HG03571 (cell line): ENCODE results near the gene DOCK1.

Source experiments
- ATAC-seq: cut with Tn5 transposase; IDR thresholded peaks from one replicate; pipeline ENCODE4 v1.9.1; 2021; ENCODE audit not compliant: unreplicated experiment

Gene DOCK1

DNA sequence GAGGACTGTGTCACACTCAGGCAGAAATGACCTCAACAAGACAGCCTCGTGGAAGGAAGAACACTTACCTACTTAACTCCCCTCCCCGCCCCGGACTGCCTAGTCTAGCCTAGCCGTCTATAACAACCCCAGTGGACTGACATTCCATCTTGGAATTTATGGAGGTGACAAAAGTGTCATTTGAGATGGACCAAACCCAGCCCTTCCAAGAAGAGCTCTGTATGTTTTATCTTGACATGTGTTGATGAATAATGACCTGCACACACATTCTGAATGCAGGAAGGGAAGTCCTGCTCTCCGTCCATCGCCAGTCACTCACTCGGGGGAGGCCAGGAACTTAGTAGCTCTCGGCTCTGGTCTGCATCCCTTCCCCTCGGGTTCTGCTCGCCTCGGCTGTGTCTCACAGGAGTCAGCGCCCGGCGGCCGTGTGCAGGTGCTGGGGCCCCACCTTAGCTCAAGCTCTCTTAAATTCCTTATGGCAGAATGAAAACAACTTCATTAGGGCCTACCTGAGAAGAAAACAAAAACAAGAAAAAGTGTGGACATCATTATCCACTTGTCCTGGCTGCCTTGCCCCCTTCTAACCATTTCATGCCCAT is 503.0 kb downstream of the DOCK1 start:
- no peak for ATAC-seq

DNA sequence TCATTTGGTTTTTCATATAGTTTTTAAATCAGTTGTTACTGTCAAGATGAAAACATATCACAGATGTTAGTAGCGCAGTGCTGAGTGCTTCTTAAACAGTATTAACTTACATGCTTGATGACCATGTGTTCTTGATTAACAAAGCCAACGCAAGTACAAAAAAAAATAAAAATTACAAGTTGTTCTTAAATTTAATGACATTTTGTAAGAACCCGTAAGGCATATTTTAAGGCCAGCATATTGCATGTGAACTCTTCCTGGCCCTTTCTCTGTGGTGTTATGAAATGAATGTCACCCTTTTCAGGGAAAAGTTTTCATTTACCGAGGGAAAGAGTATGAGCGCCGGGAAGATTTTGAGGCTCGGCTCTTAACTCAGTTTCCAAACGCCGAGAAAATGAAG is 503.5 kb downstream of the DOCK1 start:
- ATAC-seq: no peak

- ATAC-seq: no peak
Measured at GRCh38 chr10:127410030-127410429, 504.8 kb downstream of the DOCK1 start.

DNA sequence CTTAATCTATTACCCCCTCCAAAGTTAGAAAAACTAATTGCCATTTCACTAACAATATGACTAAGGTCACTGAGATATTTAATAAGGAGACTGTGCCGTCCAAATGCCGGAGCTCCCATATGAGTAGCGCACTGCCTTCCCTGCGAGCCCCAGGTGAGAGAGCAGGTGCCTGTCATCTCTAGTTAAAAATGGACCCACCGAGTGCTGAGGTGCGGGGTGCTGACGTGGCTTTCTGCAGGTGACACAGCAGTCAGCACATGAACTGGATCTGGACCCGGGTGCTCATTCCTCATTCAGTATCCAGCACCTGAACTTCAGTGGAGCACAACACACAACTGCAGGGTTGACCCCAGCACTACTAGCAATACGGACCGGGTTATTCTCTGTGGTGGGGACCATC is 505.8 kb downstream of the DOCK1 start:
- no peak for ATAC-seq

GRCh38 chr10:127413326-127413725 is 508.1 kb downstream of the DOCK1 start:
- ATAC-seq: no peak

DNA sequence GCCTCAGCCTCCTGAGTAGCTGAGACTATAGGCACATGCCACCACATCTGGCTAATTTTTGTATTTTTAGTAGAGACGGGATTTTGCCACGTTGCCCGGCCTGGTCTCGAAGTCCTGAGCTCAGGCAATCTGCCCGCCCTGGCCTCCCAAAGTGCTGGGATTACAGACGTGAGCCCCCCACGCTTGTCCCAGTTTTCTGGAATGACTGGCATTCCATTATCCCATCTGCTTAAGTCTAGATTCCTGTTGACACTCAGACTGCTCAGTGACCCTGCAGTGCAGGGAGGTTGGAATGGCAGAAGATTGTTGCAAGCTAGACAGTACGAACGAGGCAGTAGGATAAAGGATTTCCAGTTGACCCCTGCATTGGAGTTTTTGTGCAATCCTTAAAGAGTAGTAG is 508.8 kb downstream of the DOCK1 start:
- no peak for ATAC-seq

DNA sequence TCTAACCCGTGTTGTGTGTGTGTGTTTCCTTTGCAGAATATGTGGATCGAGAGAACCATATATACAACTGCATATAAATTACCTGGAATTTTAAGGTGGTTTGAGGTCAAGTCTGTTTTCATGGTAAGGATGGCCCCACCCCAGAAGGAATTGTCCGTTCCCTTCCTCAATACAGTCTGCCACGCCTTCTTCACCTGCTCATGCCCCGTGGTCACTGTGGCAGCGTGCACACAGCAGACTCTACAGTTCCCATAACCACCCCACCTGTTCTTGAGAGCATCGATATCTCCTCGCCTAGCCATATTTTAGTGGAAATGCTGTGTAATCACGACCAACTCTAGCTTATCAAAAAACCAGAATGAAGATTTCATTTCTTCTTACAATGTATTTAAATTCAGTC is 509.9 kb downstream of the DOCK1 start:
- ATAC-seq: no peak

DNA sequence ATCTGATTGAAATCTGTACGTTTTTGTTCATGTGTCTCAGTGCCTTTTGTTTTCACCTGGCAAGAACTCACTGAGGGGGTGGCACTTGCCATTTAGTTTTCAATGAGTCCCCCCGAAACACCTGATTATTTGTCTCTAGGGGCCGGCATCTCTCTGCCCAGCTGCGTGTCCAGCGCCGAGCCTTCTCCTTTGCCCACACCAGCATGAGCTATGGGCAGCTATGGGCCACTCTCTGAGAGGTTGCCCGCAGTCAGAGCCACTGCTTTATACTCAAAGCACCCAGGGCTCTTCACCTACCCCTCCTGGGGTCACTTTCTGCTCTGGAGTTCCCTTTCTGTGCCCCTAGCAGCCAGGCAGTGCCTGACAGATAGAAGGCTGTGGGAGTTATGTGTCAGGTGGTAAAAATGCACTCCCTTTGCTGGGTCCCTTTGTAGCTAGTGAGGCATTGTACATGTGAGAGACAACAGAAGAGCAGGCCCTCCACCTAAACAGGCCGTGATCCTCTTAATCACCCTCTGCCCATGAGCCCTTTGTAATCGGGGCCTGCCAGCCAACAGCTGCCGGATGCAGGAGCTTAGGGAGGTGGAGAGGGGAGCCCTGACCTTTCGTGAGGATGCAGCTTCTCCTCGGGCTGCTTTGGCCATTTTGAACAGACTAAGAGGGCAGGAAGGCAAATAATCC is 510.8 kb downstream of the DOCK1 start:
- no peak for ATAC-seq

- no peak for ATAC-seq
Measured at GRCh38 chr10:127417031-127417430, 511.8 kb downstream of the DOCK1 start.

DNA sequence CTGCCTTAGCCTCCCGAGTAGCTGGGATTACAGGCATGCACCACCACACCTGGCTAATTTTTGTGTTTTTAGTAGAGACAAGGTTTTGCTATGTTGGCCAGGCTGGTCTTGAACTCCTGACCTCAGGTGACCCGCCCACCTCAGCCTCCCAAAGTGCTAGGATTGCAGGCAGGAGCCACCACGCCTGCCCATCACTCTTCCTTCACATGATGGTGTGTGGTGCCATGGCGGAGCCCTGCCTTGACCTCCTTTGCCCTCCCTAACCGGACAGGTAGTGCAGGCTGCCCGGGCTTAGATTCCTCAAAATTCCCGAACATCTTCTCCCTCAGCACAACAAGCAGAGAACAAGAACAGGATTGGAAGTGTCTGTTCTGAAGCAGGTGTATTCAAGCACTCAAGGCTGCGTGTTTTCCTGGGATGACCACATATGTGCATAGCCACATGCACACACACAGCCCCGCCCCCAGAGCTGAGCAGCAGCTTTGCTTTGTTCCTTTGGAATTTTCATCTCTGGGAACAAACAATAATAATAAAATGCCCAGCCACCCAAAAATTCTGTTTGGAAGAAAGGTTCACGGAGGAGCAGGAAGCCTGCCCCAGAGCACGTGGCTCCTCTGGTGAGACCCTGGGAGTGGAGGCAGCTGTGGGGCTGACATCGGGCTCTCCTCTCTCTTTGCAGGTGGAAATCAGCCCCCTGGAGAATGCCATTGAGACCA is 512.6 kb downstream of the DOCK1 start:
- no peak for ATAC-seq

GRCh38 chr10:127418536-127419168 is 513.4 kb downstream of the DOCK1 start:
- no peak for ATAC-seq

- no peak for ATAC-seq
Measured at GRCh38 chr10:127420138-127420684, 515.0 kb downstream of the DOCK1 start.

DNA sequence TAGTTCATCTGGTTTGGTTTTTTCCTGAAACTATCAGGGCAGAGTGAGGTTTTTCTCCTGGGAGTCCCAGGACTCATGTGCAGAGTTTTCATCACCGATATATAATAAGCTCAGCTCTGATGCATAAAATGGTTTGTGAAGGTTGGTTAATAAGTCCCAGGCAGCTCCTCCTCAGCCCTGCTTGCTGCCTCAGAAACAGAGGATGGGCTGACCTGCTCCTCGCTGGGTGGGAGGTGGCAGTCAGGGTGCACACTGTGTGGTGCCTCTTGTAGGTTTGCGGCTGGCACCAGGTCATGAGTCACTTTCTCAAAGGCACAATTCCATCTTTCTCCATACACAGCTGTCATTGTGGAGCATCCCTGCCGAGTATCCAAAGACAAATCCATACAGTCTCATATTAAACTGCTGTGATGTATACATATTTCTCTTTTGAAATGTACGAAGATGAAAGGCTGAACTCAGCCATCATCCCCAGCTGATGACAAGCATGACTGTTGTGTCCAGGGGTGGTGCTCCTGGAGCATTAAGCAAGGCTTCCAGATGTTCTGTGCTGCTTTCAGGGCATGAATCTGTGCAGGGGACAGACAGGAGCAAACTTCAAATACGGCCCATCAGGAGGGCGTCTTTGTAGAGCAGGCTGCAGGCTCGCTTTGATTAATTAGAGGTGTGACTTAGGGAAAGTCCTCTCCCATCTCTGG is 518.1 kb downstream of the DOCK1 start:
- no peak for ATAC-seq

GRCh38 chr10:127424594-127425264 is 519.5 kb downstream of the DOCK1 start:
- ATAC-seq: no peak

DNA sequence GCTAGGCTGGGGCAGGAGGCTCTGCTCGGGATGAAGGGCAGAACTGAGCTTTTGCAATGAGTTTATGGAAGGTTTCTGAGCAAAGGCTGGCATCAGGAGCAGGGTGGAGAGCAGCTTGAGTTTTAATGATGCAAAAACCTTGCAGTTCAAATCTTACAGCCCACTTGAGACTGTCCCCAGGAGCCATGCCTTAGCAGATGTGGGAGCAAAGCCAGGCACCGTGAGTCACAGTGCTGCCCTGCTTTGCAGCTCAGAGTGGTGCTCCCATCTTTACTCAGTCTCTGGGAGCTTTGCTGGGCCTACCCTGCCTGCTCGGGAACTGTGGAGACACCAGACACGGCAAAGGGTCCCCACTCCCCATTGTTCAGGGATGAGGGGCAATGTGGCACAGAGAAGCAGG is 521.5 kb downstream of the DOCK1 start:
- no peak for ATAC-seq

DNA sequence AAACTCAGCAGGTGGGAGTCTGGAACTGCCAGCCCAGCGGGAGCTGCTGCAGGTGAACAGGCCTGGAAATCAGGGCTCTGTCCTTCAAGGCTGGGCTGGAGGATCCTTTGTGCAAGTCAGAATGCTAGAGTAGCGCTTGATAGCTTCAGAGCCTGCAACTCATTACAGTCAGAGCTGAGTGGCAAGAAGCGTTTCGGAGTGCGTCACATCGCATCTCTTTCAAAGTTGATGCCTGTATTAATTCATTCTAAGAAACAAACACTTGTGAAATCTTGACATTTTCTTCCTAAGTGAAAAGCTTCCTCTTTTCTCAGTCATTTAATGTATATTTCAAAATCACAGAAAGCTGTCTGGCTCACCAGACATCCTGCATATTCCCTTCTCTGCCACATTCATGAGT is 522.7 kb downstream of the DOCK1 start:
- no peak for ATAC-seq

DNA sequence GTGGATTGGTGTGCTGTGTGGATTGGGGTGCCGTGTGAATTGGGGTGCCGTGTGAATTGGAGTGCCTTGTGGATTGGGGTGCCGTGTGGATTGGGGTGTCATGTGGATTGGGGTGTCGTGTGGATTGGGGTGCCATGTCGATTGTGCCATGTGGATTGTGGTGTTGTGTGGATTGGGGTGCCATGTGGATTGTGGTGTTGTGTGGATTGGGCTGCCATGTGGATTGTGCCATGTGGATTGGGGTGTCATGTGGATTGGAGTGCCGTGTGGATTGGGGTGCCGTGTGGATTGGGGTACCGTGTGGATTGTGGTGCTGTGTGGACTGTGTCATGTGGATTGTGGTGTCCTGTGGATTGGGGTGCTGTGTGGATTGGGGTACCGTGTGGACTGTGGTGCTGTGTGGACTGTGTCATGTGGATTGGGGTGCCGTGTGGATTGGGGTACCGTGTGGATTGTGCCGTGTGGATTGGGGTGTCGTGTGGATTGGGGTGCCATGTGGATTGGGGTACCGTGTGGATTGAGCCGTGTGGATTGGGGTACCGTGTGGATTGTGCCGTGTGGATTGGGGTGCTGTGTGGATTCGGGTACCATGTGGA is 523.3 kb downstream of the DOCK1 start:
- ATAC-seq: no peak

DNA sequence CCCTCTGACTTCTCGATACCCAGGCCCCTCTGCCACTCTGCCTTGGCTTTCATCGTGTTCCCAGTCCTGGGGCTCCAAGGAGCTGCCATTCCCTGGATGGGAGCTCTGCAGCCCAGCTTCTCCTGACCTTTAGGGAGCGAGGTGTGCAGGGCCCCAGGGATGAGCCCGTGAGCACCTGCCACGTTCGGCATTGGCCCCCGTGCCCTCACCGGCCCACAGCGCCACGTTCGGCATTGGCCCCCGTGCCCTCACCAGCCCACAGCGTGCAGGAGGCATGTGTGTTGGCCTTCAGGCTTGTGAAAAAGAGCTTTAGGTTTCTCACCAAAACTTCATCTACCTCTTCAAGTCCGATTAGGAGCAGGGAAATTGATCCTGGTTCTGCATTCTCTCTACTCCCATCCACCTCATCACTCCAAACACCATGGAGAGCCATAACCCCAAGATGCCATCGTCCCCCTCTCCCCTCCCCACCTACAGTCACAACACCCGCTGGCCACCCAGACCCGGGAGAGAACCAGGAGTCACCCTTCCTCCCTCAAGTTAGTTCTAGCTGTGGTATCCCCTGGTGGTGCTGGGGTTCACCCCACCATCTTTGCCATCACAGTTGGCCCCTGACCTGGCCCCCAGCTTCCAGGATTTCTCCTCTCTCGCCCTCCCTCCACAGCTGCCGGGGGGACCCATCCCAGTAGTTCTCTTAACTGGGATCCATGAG is 524.5 kb downstream of the DOCK1 start:
- no peak for ATAC-seq

DNA sequence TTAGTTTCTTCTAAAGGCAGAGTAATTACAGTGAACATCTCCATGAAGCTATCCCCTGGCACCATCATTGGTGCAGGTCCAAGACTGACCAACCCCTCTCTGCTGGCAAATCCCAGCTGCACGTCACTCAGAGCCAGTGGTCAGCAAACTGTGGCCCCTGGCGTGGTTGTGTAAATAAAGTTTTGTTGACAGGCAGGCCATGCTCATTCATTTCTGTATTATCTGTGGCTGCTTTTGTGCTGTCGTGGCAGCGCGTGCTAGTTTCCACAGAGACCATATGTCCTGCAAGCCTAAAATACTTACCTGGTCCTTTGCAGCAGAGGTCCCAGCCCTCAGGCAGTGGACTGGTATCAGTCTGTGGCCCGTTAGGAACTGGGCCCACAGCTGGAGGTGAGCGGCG is 526.3 kb downstream of the DOCK1 start:
- ATAC-seq: no peak
